GM18870 (cell line): Measurements from ENCODE around the gene TIMM29.
A peak's percentile ranks its signal among the peaks of the same experiment; 100 is the strongest.

Experiments
- ATAC-seq: cut with Tn5 transposase; IDR thresholded peaks from one replicate; pipeline ENCODE4 v1.9.1; 2021; ENCODE audit warnings: moderate library complexity; ENCODE audit not compliant: unreplicated experiment

TIMM29 gene

GRCh38 chr19:10928563-10929401 is at the start of gene TIMM29, which contains the start of gene YIPF2:
Gene TIMM29, plus strand, starts transcription at chr19:10928811. Its CDS starts 12 bp downstream, at chr19:10928823.
Gene YIPF2, minus strand, starts transcription at chr19:10928639. Its CDS starts 229 bp downstream, at chr19:10928410.
- peak; percentile 83 for ATAC-seq

GRCh38 chr19:10881403-10882107 is 47.1 kb upstream of the TIMM29 start:
- ATAC-seq = no peak

GRCh38 chr19:10882108-10882457 is 46.5 kb upstream of the TIMM29 start:
- ATAC-seq = no peak

GRCh38 chr19:10884274-10884673 is 44.3 kb upstream of the TIMM29 start:
- ATAC-seq = no peak

- ATAC-seq = no peak
Measured at GRCh38 chr19:10885201-10886169, 43.1 kb upstream of the TIMM29 start.

- ATAC-seq = no peak
Measured at GRCh38 chr19:10887616-10888367, 40.8 kb upstream of the TIMM29 start.

- no peak for ATAC-seq
Measured at GRCh38 chr19:10888421-10888866, 40.2 kb upstream of the TIMM29 start.

- no peak for ATAC-seq
Measured at GRCh38 chr19:10889880-10890279, 38.7 kb upstream of the TIMM29 start.

GRCh38 chr19:10891405-10892086 is 37.1 kb upstream of the TIMM29 start:
- no peak for ATAC-seq

- ATAC-seq = no peak
Measured at GRCh38 chr19:10892256-10892655, 36.4 kb upstream of the TIMM29 start.

- ATAC-seq = no peak
Measured at GRCh38 chr19:10894911-10895213, 33.7 kb upstream of the TIMM29 start.

- no peak for ATAC-seq
Measured at GRCh38 chr19:10895363-10895762, 33.2 kb upstream of the TIMM29 start.

- no peak for ATAC-seq
Measured at GRCh38 chr19:10895920-10896319, 32.7 kb upstream of the TIMM29 start.

GRCh38 chr19:10896851-10897526 is 31.6 kb upstream of the TIMM29 start:
- no peak for ATAC-seq

- no peak for ATAC-seq
Measured at GRCh38 chr19:10898633-10899032, 30.0 kb upstream of the TIMM29 start.

GRCh38 chr19:10899151-10899653 is 29.4 kb upstream of the TIMM29 start:
- no peak for ATAC-seq

- no peak for ATAC-seq
Measured at GRCh38 chr19:10907925-10908324, 20.7 kb upstream of the TIMM29 start.

GRCh38 chr19:10908380-10908960 is 20.1 kb upstream of the TIMM29 start:
- ATAC-seq = no peak
